ENCODE data around the gene LYPLA2.

Gene LYPLA2

DNA sequence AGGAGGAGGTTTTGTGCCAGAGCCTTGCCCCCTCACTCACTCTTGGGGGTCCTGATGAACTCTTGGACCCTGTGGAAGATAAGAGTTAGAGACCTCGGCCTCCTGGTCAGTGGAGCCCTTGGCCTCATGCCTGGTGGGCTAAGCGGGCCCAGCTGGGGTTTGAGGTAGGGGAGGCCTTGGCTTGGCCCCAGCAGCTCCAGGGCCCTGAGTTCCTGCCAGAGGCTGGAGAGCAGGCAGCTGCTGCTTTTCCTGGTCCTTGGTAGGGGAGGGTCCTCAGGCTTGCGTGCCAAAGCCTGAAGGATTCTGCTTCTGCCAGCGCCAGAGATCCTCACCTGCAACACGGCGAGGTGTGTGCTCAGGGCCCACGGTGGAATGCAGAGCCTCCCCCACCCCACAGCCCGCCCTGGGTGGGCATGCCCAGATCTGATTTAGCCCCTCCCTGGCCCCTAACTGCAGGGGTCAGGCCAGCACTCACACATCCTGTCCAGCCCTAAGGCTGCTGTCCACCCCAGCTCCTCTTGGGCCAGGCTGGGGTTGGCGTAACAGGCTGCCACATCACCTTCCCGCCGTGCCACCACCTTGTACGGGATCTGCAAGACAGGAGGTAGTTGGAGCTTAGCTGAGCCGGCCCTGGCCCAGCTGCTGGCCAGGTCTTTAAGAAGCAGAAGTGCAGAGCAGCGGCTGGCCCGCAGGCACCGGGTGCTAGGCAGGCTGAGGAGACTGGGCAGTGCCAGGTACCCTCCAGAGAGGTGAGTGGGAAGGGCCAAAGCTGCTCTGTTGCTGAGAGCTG lies 4.9 kb downstream of the LYPLA2 start:
- no peak overlapping the region for H3K27ac ChIP-seq (ENCODE audit: low read length)
- H3K9me3 ChIP-seq (ENCODE audit: control insufficient read depth in 2 of 2, low read length in 2 of 2), result no peaks in the 10 kb centered on the region
- H3K4me3 ChIP-seq (ENCODE audit: low read length in 2 of 2), result no peak overlapping the region
- H3K4me1 ChIP-seq (ENCODE audit: control insufficient read depth, insufficient read depth, low read length), result peaks cover 43% of the 10 kb centered on the region
- no peaks in the 10 kb centered on the region for H3K27me3 ChIP-seq (ENCODE audit: control insufficient read depth in 1 of 2, insufficient read depth in 2 of 2, low read length in 2 of 2)
- peaks cover 0 to 2% of the 10 kb centered on the region in 2 donors for H3K36me3 ChIP-seq (ENCODE audit: control insufficient read depth in 2 of 2, insufficient read depth in 2 of 2, low read length in 2 of 2)
- H3K9ac ChIP-seq (ENCODE audit: low read length in 2 of 2), result no peak overlapping the region

DNA sequence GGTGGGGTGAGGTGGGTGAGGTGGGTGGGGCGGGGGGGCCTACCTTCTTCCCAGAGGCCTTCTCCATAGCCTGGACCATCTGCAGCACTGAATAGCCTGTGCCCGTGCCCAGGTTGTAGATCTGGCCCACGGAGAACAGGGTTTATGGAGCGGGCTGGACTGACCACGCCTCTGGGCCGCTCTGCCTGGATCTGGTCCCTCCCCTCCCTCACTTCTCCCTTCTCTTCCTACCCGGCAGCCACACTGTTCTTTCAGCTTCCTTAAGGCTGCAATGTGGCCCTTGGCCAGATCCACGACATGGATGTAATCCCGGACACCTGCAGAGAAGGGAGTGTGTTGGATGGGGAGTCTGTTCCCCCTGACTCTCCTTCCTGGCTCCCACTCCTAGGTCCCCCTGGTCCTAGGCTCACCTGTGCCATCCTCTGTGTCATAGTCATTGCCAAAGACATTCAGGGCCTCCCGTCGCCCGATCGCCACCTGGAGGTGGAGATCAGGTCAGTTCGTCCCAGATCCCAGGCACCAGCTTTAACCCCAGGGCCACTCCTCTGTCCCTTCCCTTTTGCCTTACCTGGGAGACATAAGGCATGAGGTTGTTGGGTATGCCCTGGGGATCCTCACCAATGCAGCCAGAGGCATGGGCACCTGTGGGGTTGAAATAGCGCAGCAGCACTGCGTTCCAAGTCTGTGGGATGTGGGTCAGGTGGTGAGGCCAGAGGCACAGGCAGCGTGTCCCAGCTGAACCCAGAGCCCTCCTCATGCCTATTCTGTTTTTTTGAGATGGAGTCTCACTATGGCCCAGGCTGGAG lies 5.7 kb downstream of the LYPLA2 start:
- Histone ChIP-seq H3K4me3 (ENCODE audit: low read length in 2 of 2) (no peak overlapping the region), H3K27me3 (ENCODE audit: control insufficient read depth in 1 of 2, insufficient read depth in 2 of 2, low read length in 2 of 2) (no peaks in the 10 kb centered on the region), H3K36me3 (ENCODE audit: control insufficient read depth in 2 of 2, insufficient read depth in 2 of 2, low read length in 2 of 2) (peaks cover 0 to 2% of the 10 kb centered on the region in 2 donors), H3K9me3 (ENCODE audit: control insufficient read depth in 2 of 2, low read length in 2 of 2) (no peaks in the 10 kb centered on the region), H3K9ac (ENCODE audit: low read length in 2 of 2) (no peak overlapping the region), H3K4me1 (ENCODE audit: control insufficient read depth, insufficient read depth, low read length) (peaks cover 48% of the 10 kb centered on the region), H3K27ac (ENCODE audit: low read length) (no peak overlapping the region)

- Histone ChIP-seq H3K36me3 (ENCODE audit: control insufficient read depth in 2 of 2, insufficient read depth in 2 of 2, low read length in 2 of 2) (peaks cover 0 to 5% of the 10 kb centered on the region in 2 donors), H3K9ac (ENCODE audit: low read length in 2 of 2) (no peak overlapping the region), H3K27ac (ENCODE audit: low read length) (no peak overlapping the region), H3K4me1 (ENCODE audit: control insufficient read depth, insufficient read depth, low read length) (peaks cover 40% of the 10 kb centered on the region), H3K9me3 (ENCODE audit: control insufficient read depth in 2 of 2, low read length in 2 of 2) (no peaks in the 10 kb centered on the region), H3K4me3 (ENCODE audit: low read length in 2 of 2) (no peak overlapping the region), H3K27me3 (ENCODE audit: control insufficient read depth in 1 of 2, insufficient read depth in 2 of 2, low read length in 2 of 2) (no peaks in the 10 kb centered on the region)
Observed at GRCh38 chr1:23797478-23798448, 6.8 kb downstream of the LYPLA2 start.

- H3K4me1 ChIP-seq (ENCODE audit: control insufficient read depth, insufficient read depth, low read length), result peaks cover 31% of the 10 kb centered on the region
- no peak overlapping the region for H3K27ac ChIP-seq (ENCODE audit: low read length)
- H3K9ac ChIP-seq (ENCODE audit: low read length in 2 of 2), result no peak overlapping the region
- H3K36me3 ChIP-seq (ENCODE audit: control insufficient read depth in 2 of 2, insufficient read depth in 2 of 2, low read length in 2 of 2), result peaks cover 0 to 7% of the 10 kb centered on the region in 2 donors
- H3K9me3 ChIP-seq (ENCODE audit: control insufficient read depth in 2 of 2, low read length in 2 of 2), result no peaks in the 10 kb centered on the region
- no peaks in the 10 kb centered on the region for H3K27me3 ChIP-seq (ENCODE audit: control insufficient read depth in 1 of 2, insufficient read depth in 2 of 2, low read length in 2 of 2)
- no peak overlapping the region for H3K4me3 ChIP-seq (ENCODE audit: low read length in 2 of 2)
Observed at GRCh38 chr1:23798662-23799142, 7.8 kb downstream of the LYPLA2 start.

DNA sequence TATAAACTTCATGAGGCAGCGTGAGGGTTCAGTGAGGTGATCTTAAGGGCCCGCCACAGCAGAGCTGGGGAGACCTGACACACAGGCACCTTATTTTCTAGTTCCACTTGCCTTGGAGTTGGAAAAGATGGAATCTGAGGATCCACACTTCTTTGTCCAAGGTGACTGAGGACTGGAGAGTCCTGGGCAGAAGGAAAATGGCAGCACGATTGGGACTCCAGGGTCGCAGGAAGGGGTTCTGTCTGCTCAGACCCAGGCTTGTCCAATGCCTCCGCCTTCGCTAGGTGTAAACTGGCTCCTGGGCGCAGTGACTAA lies 8.3 kb downstream of the LYPLA2 start:
- Histone ChIP-seq H3K4me1 (ENCODE audit: control insufficient read depth, insufficient read depth, low read length) (peaks cover 29% of the 10 kb centered on the region), H3K9ac (ENCODE audit: low read length in 2 of 2) (no peak overlapping the region), H3K27ac (ENCODE audit: low read length) (no peak overlapping the region), H3K9me3 (ENCODE audit: control insufficient read depth in 2 of 2, low read length in 2 of 2) (no peaks in the 10 kb centered on the region), H3K36me3 (ENCODE audit: control insufficient read depth in 2 of 2, insufficient read depth in 2 of 2, low read length in 2 of 2) (peaks cover 0 to 8% of the 10 kb centered on the region in 2 donors), H3K4me3 (ENCODE audit: low read length in 2 of 2) (peak overlapping the region in 1 of 2 donors; percentile 87), H3K27me3 (ENCODE audit: control insufficient read depth in 1 of 2, insufficient read depth in 2 of 2, low read length in 2 of 2) (no peaks in the 10 kb centered on the region)

GRCh38 chr1:23799570-23800399 lies 8.8 kb downstream of the LYPLA2 start:
- peak overlapping the region; percentile 74 to 87 for H3K4me3 ChIP-seq (ENCODE audit: low read length in 2 of 2)
- H3K27me3 ChIP-seq (ENCODE audit: control insufficient read depth in 1 of 2, insufficient read depth in 2 of 2, low read length in 2 of 2), result no peaks in the 10 kb centered on the region
- peaks cover 2 to 6% of the 10 kb centered on the region in 2 donors for H3K36me3 ChIP-seq (ENCODE audit: control insufficient read depth in 2 of 2, insufficient read depth in 2 of 2, low read length in 2 of 2)
- no peak overlapping the region for H3K27ac ChIP-seq (ENCODE audit: low read length)
- H3K9me3 ChIP-seq (ENCODE audit: control insufficient read depth in 2 of 2, low read length in 2 of 2), result no peaks in the 10 kb centered on the region
- H3K4me1 ChIP-seq (ENCODE audit: control insufficient read depth, insufficient read depth, low read length), result peaks cover 29% of the 10 kb centered on the region
- peak overlapping the region; percentile 74 to 80 for H3K9ac ChIP-seq (ENCODE audit: low read length in 2 of 2)

- Histone ChIP-seq H3K27me3 (ENCODE audit: control insufficient read depth in 1 of 2, insufficient read depth in 2 of 2, low read length in 2 of 2) (no peaks in the 10 kb centered on the region), H3K36me3 (ENCODE audit: control insufficient read depth in 2 of 2, insufficient read depth in 2 of 2, low read length in 2 of 2) (peaks cover 7 to 12% of the 10 kb centered on the region in 2 donors), H3K9ac (ENCODE audit: low read length in 2 of 2) (peak within 1 kb of the TSS; percentile 80 to 82), H3K27ac (ENCODE audit: low read length) (peak within 1 kb of the TSS; percentile 82), H3K4me3 (ENCODE audit: low read length in 2 of 2) (peak within 1 kb of the TSS; percentile 78 to 87), H3K9me3 (ENCODE audit: control insufficient read depth in 2 of 2, low read length in 2 of 2) (no peaks in the 10 kb centered on the region), H3K4me1 (ENCODE audit: control insufficient read depth, insufficient read depth, low read length) (peaks cover 29% of the 10 kb centered on the region)
Observed at GRCh38 chr1:23800400-23801337, 9.7 kb downstream of the LYPLA2 start, which contains the start of gene GALE. Gene GALE, minus strand, starts transcription at chr1:23800754. Its CDS starts 1,747 bp downstream, at chr1:23799007.

- peaks cover 29% of the 10 kb centered on the region for H3K4me1 ChIP-seq (ENCODE audit: control insufficient read depth, insufficient read depth, low read length)
- H3K4me3 ChIP-seq (ENCODE audit: low read length in 2 of 2), result peak overlapping the region; percentile 78 to 87
- no peaks in the 10 kb centered on the region for H3K27me3 ChIP-seq (ENCODE audit: control insufficient read depth in 1 of 2, insufficient read depth in 2 of 2, low read length in 2 of 2)
- H3K27ac ChIP-seq (ENCODE audit: low read length), result peak overlapping the region; percentile 82
- peak overlapping the region; percentile 80 to 82 for H3K9ac ChIP-seq (ENCODE audit: low read length in 2 of 2)
- H3K36me3 ChIP-seq (ENCODE audit: control insufficient read depth in 2 of 2, insufficient read depth in 2 of 2, low read length in 2 of 2), result peaks cover 8 to 12% of the 10 kb centered on the region in 2 donors
- H3K9me3 ChIP-seq (ENCODE audit: control insufficient read depth in 2 of 2, low read length in 2 of 2), result no peaks in the 10 kb centered on the region
Observed at GRCh38 chr1:23801338-23801748, 10.4 kb downstream of the LYPLA2 start.

DNA sequence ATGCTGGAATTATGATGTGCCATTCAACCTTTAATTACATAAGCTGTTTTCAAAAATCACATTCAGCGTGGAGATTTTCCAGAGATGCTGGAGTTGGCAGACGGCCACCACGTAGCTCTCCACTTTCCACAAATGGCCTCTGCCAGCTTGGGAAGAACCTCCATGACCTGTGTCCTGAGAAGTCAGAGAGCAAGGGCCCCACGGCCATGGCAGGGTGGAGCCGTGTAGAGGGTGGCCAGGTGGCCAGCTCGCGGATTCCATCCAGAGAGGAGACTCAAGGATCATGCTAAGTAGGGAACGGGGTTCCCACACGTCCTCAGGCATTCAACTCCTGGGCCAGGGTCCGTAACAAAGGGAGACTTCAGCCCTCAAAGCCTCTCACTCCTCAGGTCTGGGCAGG lies 10.9 kb downstream of the LYPLA2 start:
- Histone ChIP-seq H3K27me3 (ENCODE audit: control insufficient read depth in 1 of 2, insufficient read depth in 2 of 2, low read length in 2 of 2) (no peaks in the 10 kb centered on the region), H3K4me1 (ENCODE audit: control insufficient read depth, insufficient read depth, low read length) (peaks cover 27% of the 10 kb centered on the region), H3K36me3 (ENCODE audit: control insufficient read depth in 2 of 2, insufficient read depth in 2 of 2, low read length in 2 of 2) (peaks cover 13 to 16% of the 10 kb centered on the region in 2 donors), H3K4me3 (ENCODE audit: low read length in 2 of 2) (peak overlapping the region; percentile 78 to 87), H3K9ac (ENCODE audit: low read length in 2 of 2) (peak overlapping the region in 1 of 2 donors; percentile 36), H3K9me3 (ENCODE audit: control insufficient read depth in 2 of 2, low read length in 2 of 2) (no peaks in the 10 kb centered on the region), H3K27ac (ENCODE audit: low read length) (peak overlapping the region; percentile 82)

Measured in stomach smooth muscle (tissue), 2 donors.